Panc1 (cell line): ENCODE data around the gene S1PR1. TPM values are rescaled to one million over a fixed set of nuclear protein-coding genes. Genes with fewer than 3 reads are reported as not detected.

ENCODE experiments used
- ATAC-seq: fragments of 200-7000 bp; cut with Tn5 transposase; 2 replicates; pipeline ENCODE4 v1.9.1; 2020; ENCODE audit warnings: mild to moderate bottlenecking, moderate library complexity
- BruUV-seq: library from RNA; stranded (reverse); fragments of 400-500 nt; replicated peaks from 2 replicates; lab custom pipeline; 2021; lab: Mats Ljungman, UMichigan
- CTCF ChIA-PET: fragments of 300-600 bp; sonication (Branson Sonifier 250); formaldehyde crosslinking; loops from one replicate; lab custom pipeline; 2022; ENCODE audit warnings: antibody characterized with exemption; lab: Charles Lee
- POLR2A ChIA-PET: fragments of 300-600 bp; sonication (Branson Sonifier 250); formaldehyde crosslinking; loops from one replicate; lab custom pipeline; 2022; ENCODE audit warnings: antibody characterized with exemption; lab: Charles Lee
- DNase-seq: peaks from one replicate; pipeline ENCODE4 v3.0.0-alpha.2; 2010; ENCODE audit warnings: low read depth, low spot score
- H3K27ac ChIP-seq: 2 replicates; pipeline ENCODE4 v1.5.1; 2011; ENCODE audit warnings: mild to moderate bottlenecking, low read length, inconsistent platforms
- H3K27me3 ChIP-seq: fragments of 200-500 bp; sonication (Bioruptor generic); 2 replicates; pipeline ENCODE4 v1.6.0; 2014; ENCODE audit warnings: low read length, inconsistent platforms; ENCODE audit not compliant: control insufficient read depth, insufficient read depth
- H3K36me3 ChIP-seq: fragments of 200-500 bp; sonication (Bioruptor generic); 2 replicates; pipeline ENCODE4 v1.5.1; 2014; ENCODE audit warnings: inconsistent platforms, mild to moderate bottlenecking, low read length, moderate library complexity; ENCODE audit not compliant: control insufficient read depth, insufficient read depth
- H3K4me1 ChIP-seq: 2 replicates; pipeline ENCODE4 v1.5.1; 2011; ENCODE audit warnings: inconsistent platforms, mild to moderate bottlenecking, low read length, moderate library complexity; ENCODE audit not compliant: control insufficient read depth, insufficient read depth
- H3K4me3 ChIP-seq, 2 experiments: 2 replicates each; pipeline ENCODE4 v1.5.1; 2011 to 2012; ENCODE audit warnings: low read depth in 2 of 2, low read length in 2 of 2, mild to moderate bottlenecking in 2 of 2, inconsistent platforms in 1 of 2, moderate library complexity in 1 of 2
- H3K9me3 ChIP-seq: fragments of 200-500 bp; sonication (Bioruptor generic); 2 replicates; pipeline ENCODE4 v1.5.1; 2014; ENCODE audit warnings: low read depth, mild to moderate bottlenecking, inconsistent platforms, low read length, moderate library complexity; ENCODE audit not compliant: control insufficient read depth, insufficient read depth
- CTCF ChIP-seq: fragments of 450-650 bp; IDR thresholded peaks from 2 replicates; pipeline ENCODE4 v1.5.1; 2017; ENCODE audit warnings: mild to moderate bottlenecking
- POLR2AphosphoS5 ChIP-seq: IDR thresholded peaks from 2 replicates; pipeline ENCODE4 v1.6.1; 2012; ENCODE audit warnings: mild to moderate bottlenecking, low read depth, low read length, moderate library complexity
- REST ChIP-seq, 2 experiments: IDR thresholded peaks; 2 replicates each; pipeline ENCODE4 v1.6.1; 2011 to 2012; ENCODE audit warnings: low read depth in 2 of 2, control low read depth in 1 of 2, low read length in 1 of 2, mild to moderate bottlenecking in 1 of 2, moderate library complexity in 1 of 2; ENCODE audit not compliant: insufficient read depth in 1 of 2
- SIN3A ChIP-seq: IDR thresholded peaks from 2 replicates; pipeline ENCODE4 v1.6.1; 2012; ENCODE audit warnings: low read depth, mild to moderate bottlenecking, low read length, moderate library complexity, borderline replicate concordance; ENCODE audit not compliant: insufficient read depth
- TCF7L2 ChIP-seq: IDR thresholded peaks from 2 replicates; pipeline ENCODE4 v1.6.1; 2011; ENCODE audit warnings: mild to moderate bottlenecking, low read depth, low read length, inconsistent platforms
- in situ Hi-C: cut with HindIII; loops from 2 replicates; pipeline ENCODE4 v1.10.0; 2016; ENCODE audit warnings: low sequenced_read_pairs, low pct_unique_long_range_greater_than_20kb
- intact Hi-C: fragments of 100-400 bp; cut with micrococcal nuclease; formaldehyde crosslinking; loops from one replicate; pipeline ENCODE4 v1.10.0; 2022; ENCODE audit not compliant: unreplicated experiment
- total RNA-seq: library from RNA; stranded (reverse); gene quantifications from one replicate; pipeline ENCODE4 v1.2.1, GENCODE V29; 2021; ENCODE audit not compliant: unreplicated experiment

Gene S1PR1
- total RNA-seq, 1 experiment from 2014 or later = 0.41 TPM

- CTCF ChIA-PET = interaction anchor here (0.6 kb wide), 1 partner anchor 91 kb away, joined by 6 read pairs; no protein-coding TSS in a partner anchor
- TF ChIP-seq POLR2AphosphoS5 (no peak), SIN3A (no peak), REST (IDR thresholded peaks at IDR 0.05; ENCODE audit: insufficient read depth in 1 of 2, low read depth in 2 of 2, low read length in 1 of 2) (no peak), TCF7L2 (no peak), CTCF (no peak)
- BruUV-seq = no TSS peak
- POLR2A ChIA-PET = no interaction called here
- in situ Hi-C loops = no loop called here
- no peaks in the 10 kb centered on the region for H3K9me3 ChIP-seq
- DNase-seq (no peak), ATAC-seq (no peak)
- H3K4me1 ChIP-seq = no peaks in the 10 kb centered on the region; the same call in 1 of the 2 replicates
- intact Hi-C loops = loop anchor here (10.0 kb wide), 1 partner anchor 259 kb away; the partner anchor contains the start of gene DPH5
- no peak overlapping the region for H3K27ac ChIP-seq
- H3K4me3 ChIP-seq = no peak overlapping the region
- H3K36me3 ChIP-seq = no peaks in the 10 kb centered on the region
- peaks cover under 1% of the 10 kb centered on the region; the same call in 1 of the 2 replicates for H3K27me3 ChIP-seq
Measured at GRCh38 chr1:101283443-101283842, 46.6 kb downstream of the S1PR1 start.

- no peaks in the 10 kb centered on the region for H3K9me3 ChIP-seq
- intact Hi-C loops (loop anchor here (10.0 kb wide), 1 partner anchor 259 kb away; the partner anchor contains the start of gene DPH5), in situ Hi-C loops (no loop called here)
- POLR2A ChIA-PET = no interaction called here
- ATAC-seq (no peak), DNase-seq (no peak)
- CTCF ChIA-PET = interaction anchor here (0.6 kb wide), 1 partner anchor 91 kb away, joined by 6 read pairs; no protein-coding TSS in a partner anchor
- TF ChIP-seq REST (IDR thresholded peaks at IDR 0.05; ENCODE audit: insufficient read depth in 1 of 2, low read depth in 2 of 2, low read length in 1 of 2) (no peak), CTCF (no peak), POLR2AphosphoS5 (no peak), TCF7L2 (no peak), SIN3A (no peak)
- no peaks in the 10 kb centered on the region for H3K36me3 ChIP-seq
- H3K4me1 ChIP-seq = no peaks in the 10 kb centered on the region; the same call in 1 of the 2 replicates
- H3K27ac ChIP-seq = no peak overlapping the region
- no peaks in the 10 kb centered on the region for H3K27me3 ChIP-seq
- BruUV-seq = no TSS peak
- no peak overlapping the region for H3K4me3 ChIP-seq
Measured at GRCh38 chr1:101284021-101284420, 47.2 kb downstream of the S1PR1 start.
